GM13977 (cell line): ENCODE results near the gene CAPN11.

Experiments
- DNase-seq: peaks from one replicate; pipeline ENCODE4 v3.0.0; 2012; ENCODE audit warnings: low spot score
- CTCF ChIP-seq: IDR thresholded peaks from 2 replicates; pipeline ENCODE4 v1.5.1; 2012; ENCODE audit warnings: mild to moderate bottlenecking, control low read depth; ENCODE audit not compliant: insufficient read depth; ENCODE audit errors: extremely low read depth, missing control alignments
- in situ Hi-C: fragments of 300-500 bp; cut with MboI; formaldehyde crosslinking; loops from one replicate; pipeline ENCODE4 v1.12.0; 2022; ENCODE audit warnings: low sequenced_read_pairs, low pct_unique_long_range_greater_than_20kb, mixed read lengths, inconsistent platforms; ENCODE audit not compliant: unreplicated experiment

Gene CAPN11

DNA sequence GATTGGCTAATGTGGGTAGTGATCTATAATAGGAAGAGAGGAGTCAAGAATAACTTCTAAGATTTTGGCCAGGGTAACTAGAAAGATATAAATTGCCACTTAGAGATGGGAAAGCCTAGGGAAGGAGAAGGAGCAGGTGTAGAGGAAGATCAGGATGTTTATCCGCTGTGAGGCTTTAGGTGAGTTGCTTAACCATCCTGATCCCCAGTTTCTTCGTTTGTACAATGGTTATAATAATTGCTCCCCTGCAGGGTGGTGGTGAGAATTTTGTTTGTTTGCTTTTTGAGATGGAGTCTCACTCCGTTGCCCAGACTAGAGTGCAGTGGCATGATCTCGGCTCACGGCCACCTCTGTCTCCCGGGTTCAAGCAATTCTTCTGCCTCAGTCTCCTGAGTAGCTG lies 55.7 kb downstream of the CAPN11 start:
- DNase-seq, result no peak
- TF ChIP-seq CTCF, result no peak
- in situ Hi-C loops, result no loop called here

- in situ Hi-C loops, result no loop called here
- no peak for TF ChIP-seq CTCF
- DNase-seq, result no peak
These were observed 58.2 kb downstream of the CAPN11 start, which contains the start of gene MYMX for GRCh38 chr6:44216677-44217331. Gene MYMX (plus strand): TSS chr6:44216926. CDS start chr6:44217472, 546 bp downstream.

- peak; percentile 11 for DNase-seq
- in situ Hi-C loops, result no loop called here
- no peak for TF ChIP-seq CTCF
These were observed 58.9 kb downstream of the CAPN11 start for GRCh38 chr6:44217332-44218143.

- in situ Hi-C loops, result no loop called here
- peak; percentile 89 for DNase-seq
- TF ChIP-seq CTCF, result no peak
These were observed 60.6 kb downstream of the CAPN11 start for GRCh38 chr6:44219053-44219814.

DNA sequence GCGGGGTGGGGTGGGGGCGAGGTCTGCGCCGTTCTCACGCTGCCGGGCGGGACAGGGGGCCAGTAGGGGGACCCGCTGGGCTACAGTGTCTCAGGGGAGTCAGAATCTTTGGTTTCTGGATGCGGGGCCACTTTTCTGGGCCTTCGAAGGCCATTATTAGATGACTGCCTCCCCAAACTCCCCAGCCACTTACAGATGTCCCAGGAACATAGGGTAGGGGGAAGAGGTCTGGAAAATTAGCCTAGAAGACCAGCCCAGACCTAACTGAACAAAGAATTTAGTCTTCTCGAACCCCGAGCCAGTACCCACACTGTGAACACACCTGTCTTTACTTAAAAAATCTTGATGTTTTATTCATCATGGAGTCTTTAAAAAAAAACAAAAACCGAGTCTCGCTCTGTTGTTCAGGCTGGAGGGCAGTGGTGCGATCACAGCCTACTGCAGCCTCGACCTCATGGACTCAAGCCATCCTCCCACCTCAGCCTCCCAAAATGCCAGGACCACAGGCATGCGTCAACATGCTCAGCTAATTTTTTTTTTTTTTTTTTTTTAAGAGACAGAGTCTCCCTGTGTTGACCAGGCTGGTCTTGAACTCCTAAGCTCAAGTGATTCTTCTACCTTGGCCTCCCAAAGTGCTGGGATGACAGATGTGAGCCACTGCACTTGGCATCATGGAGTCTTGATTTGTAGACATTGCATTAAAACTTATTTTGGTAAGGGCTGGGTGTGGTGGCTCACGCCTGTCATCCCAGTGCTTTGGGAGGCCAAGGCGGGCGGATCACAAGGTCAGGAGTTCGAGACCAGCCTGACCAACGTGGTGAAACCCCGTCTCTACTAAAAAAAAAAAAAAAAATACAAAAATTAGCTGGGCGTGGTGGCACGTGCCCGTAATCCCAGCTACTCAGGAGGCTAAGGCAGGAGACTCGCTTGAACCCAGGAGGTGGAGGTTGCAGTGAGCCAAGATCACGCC lies 61.5 kb downstream of the CAPN11 start:
- in situ Hi-C loops, result no loop called here
- TF ChIP-seq CTCF, result no peak
- no peak for DNase-seq
